HAP-1 (cell line): ENCODE measurements around the gene MAGI2.
"Not testable (repeated sequence)": the region's sequence is repeated elsewhere in the genome, so short reads cannot be mapped to it uniquely, and the experiment has no call there.

Experiments
- DNase-seq, 2 experiments: peaks; one replicate each; pipeline ENCODE4 v3.0.0-alpha.2; 2016 to 2020; ENCODE audit warnings: low spot score in 2 of 2
- H3K27me3 ChIP-seq: fragments of 250-450 bp; sonication (Bioruptor Pico); 2 replicates; pipeline ENCODE4 v1.5.1; 2020; ENCODE audit warnings: low read depth, mild to moderate bottlenecking, moderate library complexity
- H3K36me3 ChIP-seq: fragments of 250-450 bp; sonication (Bioruptor Pico); replicated peaks from 2 replicates; pipeline ENCODE4 v1.5.1; 2020; ENCODE audit warnings: mild to moderate bottlenecking
- H3K4me1 ChIP-seq: fragments of 250-450 bp; sonication (Bioruptor Pico); 2 replicates; pipeline ENCODE4 v1.5.1; 2020; ENCODE audit warnings: mild to moderate bottlenecking
- H3K4me3 ChIP-seq: fragments of 250-450 bp; sonication (Bioruptor Pico); 2 replicates; pipeline ENCODE4 v1.5.1; 2020; ENCODE audit warnings: mild to moderate bottlenecking, moderate library complexity
- H3K9me3 ChIP-seq: fragments of 250-450 bp; sonication (Bioruptor Pico); 2 replicates; pipeline ENCODE4 v1.5.1; 2020; ENCODE audit warnings: mild to moderate bottlenecking, moderate library complexity
- in situ Hi-C: fragments of 300-500 bp; cut with MboI; formaldehyde crosslinking; loops from 3 replicates; pipeline ENCODE4 v1.14.3; 2020; ENCODE audit warnings: low sequenced_read_pairs, inconsistent platforms, mixed read lengths

The MAGI2 gene

DNA sequence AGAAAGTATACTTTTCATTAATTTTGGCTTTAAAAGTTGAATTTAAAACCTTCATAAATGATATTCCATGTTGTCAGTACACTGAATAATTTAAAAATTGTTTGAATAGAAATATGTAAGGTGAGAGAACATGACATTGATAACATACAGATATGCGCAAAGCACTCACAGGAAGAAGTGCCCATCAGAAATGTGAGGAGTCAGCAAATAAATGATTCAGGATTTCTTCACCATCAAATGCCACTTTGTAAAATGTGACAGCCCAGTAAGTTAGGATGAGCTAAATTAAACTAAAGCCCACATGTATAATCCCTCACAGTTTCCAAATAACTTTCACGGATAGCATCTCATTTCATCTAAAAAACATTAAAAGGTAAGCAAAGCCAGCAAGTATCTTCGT lies 417.6 kb downstream of the MAGI2 start:
- in situ Hi-C loops, result no loop called here

DNA sequence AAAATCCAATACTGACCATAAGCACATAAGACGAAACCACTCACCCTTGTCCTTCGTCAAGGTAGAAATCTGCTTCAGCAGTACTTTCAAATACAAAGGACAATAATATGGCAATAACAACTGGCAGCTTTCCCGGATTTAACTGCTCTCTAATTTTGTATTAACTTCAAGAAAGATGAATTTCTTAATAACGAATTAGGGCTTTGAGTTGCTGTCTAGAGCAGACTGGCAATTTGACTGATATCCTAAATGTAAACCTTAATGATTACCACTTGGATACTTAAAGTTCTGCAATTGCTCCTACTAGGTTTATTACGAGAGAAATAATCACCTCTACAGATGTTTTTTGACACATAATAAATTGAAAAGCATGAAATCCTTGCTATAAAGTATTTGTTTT lies 418.7 kb downstream of the MAGI2 start:
- no peaks in the 10 kb centered on the region for H3K27me3 ChIP-seq
- no peak for DNase-seq
- no peaks in the 10 kb centered on the region for H3K9me3 ChIP-seq
- no peaks in the 10 kb centered on the region for H3K4me1 ChIP-seq
- H3K4me3 ChIP-seq, result no peak overlapping the region
- no peaks in the 10 kb centered on the region for H3K36me3 ChIP-seq
- in situ Hi-C loops, result no loop called here

More for the DNA sequence above, 417.6 kb downstream of the MAGI2 start:
- no peak for DNase-seq
- H3K4me1 ChIP-seq, result no peaks in the 10 kb centered on the region
- H3K4me3 ChIP-seq, result no peak overlapping the region
- H3K36me3 ChIP-seq, result no peaks in the 10 kb centered on the region
- no peaks in the 10 kb centered on the region for H3K27me3 ChIP-seq
- H3K9me3 ChIP-seq, result no peaks in the 10 kb centered on the region

DNA sequence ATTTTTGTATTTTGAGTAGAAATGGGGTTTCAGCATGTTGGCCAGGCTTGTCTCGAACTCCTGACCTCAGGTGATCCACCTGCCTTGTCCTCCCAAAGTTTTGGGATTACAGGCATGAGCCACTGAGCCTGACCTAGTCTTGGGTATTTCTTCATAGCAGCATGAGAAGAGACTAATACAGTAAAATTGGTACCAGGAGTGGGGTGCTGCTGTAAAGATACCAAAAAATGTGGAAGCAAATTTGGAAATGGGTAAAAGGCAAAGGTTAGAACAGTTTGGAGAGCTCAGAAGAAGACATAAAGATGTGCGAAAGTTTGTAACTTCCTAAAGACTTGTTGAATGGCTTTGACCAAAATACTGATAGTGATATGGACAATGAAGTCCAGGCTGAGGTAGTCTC lies 433.8 kb downstream of the MAGI2 start:
- H3K27me3 ChIP-seq, DNase-seq, in situ Hi-C loops, H3K4me3 ChIP-seq, H3K4me1 ChIP-seq, H3K36me3 ChIP-seq, H3K9me3 ChIP-seq: not testable (repeated sequence)

DNA sequence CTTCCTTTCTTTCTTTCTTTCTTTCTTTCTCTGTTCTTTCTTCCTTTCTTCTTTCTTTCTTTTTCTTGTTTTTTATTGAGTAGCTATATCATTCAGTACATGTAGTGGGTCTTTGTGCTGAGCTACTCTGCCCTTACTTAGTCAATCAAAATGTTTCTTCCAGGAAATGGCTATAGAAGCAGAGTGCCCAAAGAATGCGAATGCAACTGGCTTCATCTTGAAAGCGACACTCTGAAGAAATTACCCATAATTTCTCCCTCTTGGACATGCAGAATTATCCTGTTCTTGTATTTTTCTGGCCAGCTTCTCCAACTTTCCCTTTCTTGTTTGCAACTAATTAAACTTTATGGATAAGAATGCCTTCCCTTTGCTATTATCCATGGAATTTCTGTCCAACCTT lies 441.5 kb downstream of the MAGI2 start:
- H3K36me3 ChIP-seq, result no peaks in the 10 kb centered on the region
- no peaks in the 10 kb centered on the region for H3K27me3 ChIP-seq
- no peak for DNase-seq
- no peaks in the 10 kb centered on the region for H3K4me1 ChIP-seq
- in situ Hi-C loops, result no loop called here
- H3K4me3 ChIP-seq, result no peak overlapping the region
- no peaks in the 10 kb centered on the region for H3K9me3 ChIP-seq

DNA sequence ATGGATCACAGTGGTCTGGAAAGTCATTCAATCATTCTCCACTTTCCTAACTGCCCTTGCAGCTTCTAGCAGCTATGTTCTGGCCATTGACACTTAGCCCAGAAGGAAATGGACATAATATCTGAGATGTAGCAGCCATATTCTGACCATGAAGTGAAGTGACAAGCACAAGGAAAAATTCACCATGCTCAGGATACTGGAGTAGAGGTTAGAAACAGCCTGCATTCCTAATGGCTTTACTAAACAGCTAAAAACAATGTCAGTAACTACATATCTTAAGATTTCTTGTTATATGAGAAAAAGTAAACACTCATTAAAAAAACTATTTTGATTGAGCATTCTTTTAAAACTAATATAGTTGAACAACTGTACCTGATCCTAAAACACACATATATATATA lies 443.8 kb downstream of the MAGI2 start:
- in situ Hi-C loops, result no loop called here
- no peak overlapping the region for H3K4me3 ChIP-seq
- H3K4me1 ChIP-seq, result no peaks in the 10 kb centered on the region
- H3K36me3 ChIP-seq, result no peaks in the 10 kb centered on the region
- no peaks in the 10 kb centered on the region for H3K27me3 ChIP-seq
- H3K9me3 ChIP-seq, result no peaks in the 10 kb centered on the region
- no peak for DNase-seq

DNA sequence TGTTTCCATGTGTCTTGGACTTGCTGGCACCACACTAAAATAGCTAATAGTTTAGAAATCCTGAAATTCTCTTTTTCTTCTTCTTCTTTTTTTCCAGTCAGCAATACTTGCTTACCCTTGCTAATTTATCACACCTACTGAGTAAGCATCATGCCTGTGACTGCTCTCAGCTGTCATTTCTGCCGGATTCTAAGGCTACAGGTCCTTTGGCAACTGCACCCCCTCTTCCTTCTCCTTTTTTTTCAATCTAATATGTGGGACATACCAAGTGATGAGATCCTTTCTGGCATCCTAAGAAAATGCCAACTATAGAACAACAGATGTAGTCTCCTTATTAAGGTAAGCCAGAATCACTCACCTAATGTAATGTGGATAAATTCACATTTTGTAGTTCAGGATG lies 444.7 kb downstream of the MAGI2 start:
- in situ Hi-C loops, result no loop called here
- no peaks in the 10 kb centered on the region for H3K36me3 ChIP-seq
- DNase-seq, result no peak
- no peaks in the 10 kb centered on the region for H3K4me1 ChIP-seq
- no peaks in the 10 kb centered on the region for H3K27me3 ChIP-seq
- H3K9me3 ChIP-seq, result no peaks in the 10 kb centered on the region
- H3K4me3 ChIP-seq, result no peak overlapping the region

DNA sequence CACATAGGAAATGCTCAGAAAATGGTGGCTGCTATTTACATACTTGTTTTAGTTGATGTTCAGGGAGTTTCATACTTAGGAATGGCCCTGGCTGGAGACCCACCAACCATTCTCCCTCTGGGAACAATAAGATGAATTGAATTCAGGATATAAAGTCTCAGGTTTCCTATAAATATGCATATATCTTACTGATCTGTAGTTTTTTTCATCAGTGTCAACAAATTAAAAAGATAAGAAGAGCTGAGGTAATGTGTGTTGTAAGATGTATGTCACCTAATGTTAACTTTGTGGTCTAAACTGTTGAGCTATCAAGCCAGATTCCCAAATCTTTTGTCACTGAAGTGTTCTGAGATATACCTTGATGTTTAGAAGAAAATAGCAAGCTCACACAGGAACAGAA lies 457.5 kb downstream of the MAGI2 start:
- H3K4me1 ChIP-seq, result no peaks in the 10 kb centered on the region
- no peaks in the 10 kb centered on the region for H3K9me3 ChIP-seq
- no peak for DNase-seq
- in situ Hi-C loops, result no loop called here
- H3K27me3 ChIP-seq, result no peaks in the 10 kb centered on the region
- no peaks in the 10 kb centered on the region for H3K36me3 ChIP-seq
- H3K4me3 ChIP-seq, result no peak overlapping the region

DNA sequence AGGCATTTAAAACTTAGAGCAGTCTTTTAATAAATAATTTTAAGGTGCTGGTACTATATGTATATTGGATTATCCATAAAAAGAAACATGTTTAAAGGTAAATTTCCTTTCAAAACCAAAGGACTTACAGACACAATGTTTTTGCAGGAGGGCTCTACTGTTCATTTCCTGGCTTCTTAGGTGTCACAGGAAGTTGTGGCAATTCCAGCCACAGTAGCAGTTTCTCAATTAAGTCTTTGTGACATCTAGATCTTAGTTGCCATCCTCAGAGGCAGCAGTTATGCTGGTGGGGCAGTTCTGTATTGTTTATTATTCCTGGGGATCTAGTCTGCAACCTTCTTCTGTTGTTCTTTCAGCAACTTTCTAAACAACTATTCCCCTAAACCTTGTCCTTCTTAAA lies 460.1 kb downstream of the MAGI2 start:
- Histone ChIP-seq H3K27me3 (no peaks in the 10 kb centered on the region), H3K36me3 (no peaks in the 10 kb centered on the region), H3K4me3 (no peak overlapping the region), H3K9me3 (no peaks in the 10 kb centered on the region), H3K4me1 (no peaks in the 10 kb centered on the region)
- DNase-seq, result no peak
- in situ Hi-C loops, result no loop called here

DNA sequence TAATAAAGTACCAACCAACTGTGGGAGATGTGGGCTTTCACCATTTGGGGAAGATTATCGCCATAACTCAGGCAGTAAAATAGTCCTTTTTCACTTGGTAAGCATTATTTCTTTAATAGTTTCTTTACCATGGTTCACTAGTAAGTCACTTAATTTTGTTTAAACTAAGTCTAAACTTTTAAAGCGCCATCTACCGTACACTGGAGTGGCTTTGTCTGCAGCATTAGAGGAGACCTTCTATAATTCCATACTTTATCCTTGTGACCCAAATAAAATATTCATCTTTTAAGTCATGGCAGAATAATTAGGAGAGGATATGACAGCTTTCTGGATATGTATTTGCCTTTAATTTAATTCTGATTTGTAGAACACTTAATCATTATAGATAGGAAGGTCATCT lies 468.0 kb downstream of the MAGI2 start:
- Histone ChIP-seq H3K9me3 (no peaks in the 10 kb centered on the region), H3K36me3 (no peaks in the 10 kb centered on the region), H3K4me3 (no peak overlapping the region), H3K4me1 (no peaks in the 10 kb centered on the region), H3K27me3 (no peaks in the 10 kb centered on the region)
- in situ Hi-C loops, result no loop called here
- no peak for DNase-seq

DNA sequence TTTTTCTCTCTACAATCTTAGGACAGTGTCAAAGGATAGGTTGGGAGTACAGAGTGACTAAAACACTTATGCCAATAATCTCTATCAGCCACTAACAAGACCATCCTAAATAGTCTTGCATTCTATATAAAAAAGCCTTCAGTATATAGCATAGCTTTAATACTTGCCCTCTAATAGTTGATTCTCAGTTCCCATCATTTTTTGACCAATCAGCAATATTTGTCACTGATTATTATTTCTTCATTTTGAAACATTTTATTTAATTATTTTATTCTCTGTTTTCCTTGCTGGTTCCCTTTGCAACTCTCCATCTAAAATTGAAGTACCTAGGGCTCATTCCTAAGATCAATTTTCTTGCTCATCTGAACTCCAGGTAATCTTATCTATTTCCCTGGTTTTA lies 470.0 kb downstream of the MAGI2 start:
- Histone ChIP-seq H3K36me3 (no peaks in the 10 kb centered on the region), H3K4me1 (no peaks in the 10 kb centered on the region), H3K27me3 (no peaks in the 10 kb centered on the region), H3K9me3 (no peaks in the 10 kb centered on the region), H3K4me3 (no peak overlapping the region)
- in situ Hi-C loops, result no loop called here
- DNase-seq, result no peak

DNA sequence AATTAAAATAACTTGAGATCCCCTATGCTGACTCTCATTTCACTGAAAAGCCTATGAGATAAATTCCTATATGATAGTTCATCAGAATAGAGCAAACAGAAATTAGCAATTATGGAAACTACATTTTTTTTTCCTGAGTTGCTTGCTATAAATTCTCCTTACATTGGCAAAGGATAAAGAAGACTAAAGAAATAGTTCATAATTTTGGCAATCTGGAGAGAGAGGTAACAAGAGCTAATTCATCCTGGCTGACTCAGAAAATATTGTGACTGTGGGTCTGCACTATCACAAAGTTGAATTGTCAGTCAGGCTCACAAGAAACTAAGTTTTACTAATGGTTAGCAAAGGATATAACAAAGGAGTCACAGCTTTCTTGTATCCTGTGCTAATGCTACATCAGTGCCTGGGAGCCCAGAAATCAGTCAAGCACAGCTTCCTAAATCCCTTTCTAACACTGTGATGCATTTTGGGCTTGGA lies 483.0 kb downstream of the MAGI2 start:
- Histone ChIP-seq H3K4me1 (no peaks in the 10 kb centered on the region), H3K27me3 (no peaks in the 10 kb centered on the region), H3K9me3 (no peaks in the 10 kb centered on the region), H3K36me3 (no peaks in the 10 kb centered on the region), H3K4me3 (no peak overlapping the region)
- no peak for DNase-seq
- in situ Hi-C loops, result no loop called here

DNA sequence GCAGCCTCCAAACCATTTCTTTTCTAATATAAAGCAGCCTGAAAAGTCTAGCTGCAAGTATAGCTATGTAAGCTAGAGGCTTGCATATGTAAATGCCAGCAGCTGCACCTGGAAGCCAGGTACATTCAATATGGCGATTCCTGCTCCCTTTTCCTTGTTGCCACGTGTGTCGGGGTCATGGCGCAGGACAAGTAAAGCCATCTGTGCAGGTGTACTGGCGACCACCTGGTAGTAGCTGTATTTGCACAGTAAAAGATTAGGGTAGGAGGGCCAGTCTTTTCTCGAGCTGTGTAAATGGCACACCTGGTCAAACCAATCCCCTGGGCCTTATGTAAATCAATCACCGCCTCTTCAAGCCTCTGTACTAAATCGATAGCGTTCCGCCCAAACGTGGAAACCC lies 484.5 kb downstream of the MAGI2 start:
- no peaks in the 10 kb centered on the region for H3K27me3 ChIP-seq
- in situ Hi-C loops, result no loop called here
- no peak for DNase-seq
- no peaks in the 10 kb centered on the region for H3K36me3 ChIP-seq
- no peaks in the 10 kb centered on the region for H3K4me1 ChIP-seq
- no peaks in the 10 kb centered on the region for H3K9me3 ChIP-seq
- H3K4me3 ChIP-seq, result no peak overlapping the region

DNA sequence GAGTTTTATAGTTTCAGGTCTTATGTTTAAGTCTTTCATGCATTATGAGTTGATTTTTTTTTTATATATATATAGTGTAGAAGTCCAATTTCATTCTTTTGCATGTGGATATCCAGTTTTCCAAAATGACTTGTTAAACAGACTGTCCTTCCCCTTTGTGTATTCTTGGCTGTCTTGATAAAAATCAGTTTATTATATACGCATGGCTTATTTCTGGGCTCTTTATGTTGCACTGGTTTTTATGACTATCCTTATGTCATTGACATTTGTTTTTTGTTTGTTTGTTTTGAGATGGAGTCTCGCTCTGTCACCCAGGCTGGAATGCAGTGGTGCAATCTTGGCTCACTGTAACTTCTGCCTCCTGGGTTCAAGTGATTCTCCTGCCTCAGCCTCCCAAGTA lies 485.9 kb downstream of the MAGI2 start:
- H3K9me3 ChIP-seq, in situ Hi-C loops, DNase-seq, H3K4me1 ChIP-seq, H3K27me3 ChIP-seq, H3K4me3 ChIP-seq, H3K36me3 ChIP-seq: not testable (repeated sequence)

DNA sequence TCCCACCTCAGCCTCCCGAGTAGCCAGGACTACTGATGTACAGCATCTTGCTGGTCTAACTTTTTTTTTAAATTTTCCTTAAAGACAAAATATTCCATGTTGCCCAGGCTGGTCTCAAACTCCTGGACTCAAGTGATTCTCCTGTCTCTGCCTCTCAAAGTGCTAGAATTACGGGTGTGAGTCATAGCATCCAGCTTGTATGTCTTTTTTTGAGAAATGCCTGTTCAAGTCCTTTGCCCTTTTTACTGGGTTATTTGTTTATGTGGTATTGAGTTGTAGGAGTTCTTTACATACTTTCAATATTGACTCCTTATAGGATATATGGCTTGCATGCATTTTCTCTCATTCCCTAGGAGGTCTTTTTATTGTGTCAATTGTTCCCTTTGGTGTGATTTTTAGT lies 486.4 kb downstream of the MAGI2 start:
- H3K4me3 ChIP-seq, result no peak overlapping the region
- in situ Hi-C loops, result no loop called here
- H3K36me3 ChIP-seq, result no peaks in the 10 kb centered on the region
- no peaks in the 10 kb centered on the region for H3K9me3 ChIP-seq
- no peaks in the 10 kb centered on the region for H3K27me3 ChIP-seq
- no peaks in the 10 kb centered on the region for H3K4me1 ChIP-seq
- no peak for DNase-seq

DNA sequence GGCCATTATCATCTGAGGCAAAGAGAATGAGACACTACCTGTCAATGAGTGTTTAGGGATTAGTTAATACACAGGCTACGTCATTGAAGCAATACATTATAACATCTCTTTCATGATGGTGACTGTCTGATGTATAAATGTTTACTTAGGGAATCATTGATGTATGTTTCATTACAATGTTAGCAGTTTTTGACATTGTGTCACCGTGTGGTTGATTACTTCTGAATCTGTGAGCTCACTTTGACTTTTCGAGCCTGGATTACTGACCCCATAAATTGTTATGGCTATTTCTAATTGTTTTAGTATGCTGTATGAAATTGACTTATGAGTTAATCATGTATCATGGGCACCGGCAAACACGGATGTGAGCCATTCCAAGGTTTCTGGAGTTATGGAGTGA lies 494.0 kb downstream of the MAGI2 start:
- H3K27me3 ChIP-seq, result 0 out of 2 replicates have a peak, but pooled peaks cover under 1% of the 10 kb centered on the region
- no peak for DNase-seq
- H3K9me3 ChIP-seq, result no peaks in the 10 kb centered on the region
- H3K36me3 ChIP-seq, result no peaks in the 10 kb centered on the region
- no peaks in the 10 kb centered on the region; the same call in 1 of the 2 replicates for H3K4me1 ChIP-seq
- in situ Hi-C loops, result no loop called here
- H3K4me3 ChIP-seq, result no peak overlapping the region
